Measurements from ENCODE around the gene TYW5.
A peak's percentile ranks its signal among the peaks of the same experiment; 100 is the strongest.
"Not testable (repeated sequence)": the region's sequence is repeated elsewhere in the genome, so short reads cannot be mapped to it uniquely, and the experiment has no call there.

TYW5 gene

DNA sequence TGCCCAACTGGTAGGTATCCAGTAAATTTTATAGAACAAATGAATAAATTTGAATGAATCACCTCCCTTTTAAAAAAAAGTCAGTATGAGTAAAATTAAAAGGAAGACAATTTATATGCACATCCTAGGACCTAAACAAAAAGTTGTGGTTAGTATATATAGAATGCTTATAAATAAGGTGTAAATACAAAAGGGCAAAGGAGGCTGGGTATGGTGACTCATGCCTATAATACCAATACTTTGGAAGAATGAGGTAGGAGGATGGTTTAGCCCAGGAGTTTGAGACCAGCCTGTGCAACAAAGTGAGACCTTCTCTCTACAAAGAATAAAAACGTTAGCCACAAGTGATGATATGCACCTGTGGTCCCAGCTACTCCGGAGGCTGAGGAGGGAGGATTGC lies 31.4 kb downstream of the TYW5 start:
- Histone ChIP-seq H3K4me3 (replicated peaks; ENCODE audit: insufficient read depth, low read length) (no peak overlapping the region), H3K27me3 (ENCODE audit: insufficient read depth, poor library complexity, severe bottlenecking) (no peaks in the 10 kb centered on the region), H3K27ac (replicated peaks) (no peak overlapping the region)
- no peak for TF ChIP-seq POLR2AphosphoS5 (IDR thresholded peaks at IDR 0.05; ENCODE audit: low read depth)
- no peak for TF ChIP-seq CTCF (IDR thresholded peaks at IDR 0.05; ENCODE audit: insufficient read depth, low read length)
- no peak for TF ChIP-seq GABPA (IDR thresholded peaks at IDR 0.05; ENCODE audit: low read depth)
- no peak for TF ChIP-seq SPI1 (IDR thresholded peaks at IDR 0.05; ENCODE audit: borderline replicate concordance, low read depth)
- no peak for TF ChIP-seq REST (IDR thresholded peaks at IDR 0.05; ENCODE audit: insufficient replicate concordance, low read depth)
- no peak for DNase-seq (ENCODE audit: low read depth in 1 of 2, low spot score in 1 of 2)

DNA sequence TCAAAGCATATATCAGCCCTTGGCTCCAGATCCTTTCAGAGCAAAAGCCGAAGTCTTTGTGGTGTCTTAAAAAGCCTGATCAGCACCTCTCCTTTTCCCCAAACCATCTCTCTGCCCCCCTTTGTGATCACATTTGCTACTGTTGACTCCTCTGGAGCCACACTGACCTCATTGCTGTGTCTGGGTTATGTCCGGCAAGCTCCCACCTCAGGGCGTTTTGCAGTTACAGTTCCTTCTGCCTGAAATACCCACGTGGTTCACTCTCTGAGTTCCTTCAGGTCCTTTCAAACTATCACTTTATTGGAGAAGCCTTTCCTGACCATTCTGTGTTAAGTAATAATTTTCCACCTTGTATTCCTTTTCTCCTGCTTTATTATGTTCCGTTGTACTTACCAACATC lies 32.4 kb downstream of the TYW5 start:
- no peak overlapping the region for H3K27ac ChIP-seq (replicated peaks)
- H3K27me3 ChIP-seq (ENCODE audit: insufficient read depth, poor library complexity, severe bottlenecking): no peaks in the 10 kb centered on the region
- H3K4me3 ChIP-seq (replicated peaks; ENCODE audit: insufficient read depth, low read length): no peak overlapping the region
- DNase-seq (ENCODE audit: low read depth in 1 of 2, low spot score in 1 of 2): peak in 1 of 2 experiments; percentile 22
- TF ChIP-seq GABPA (IDR thresholded peaks at IDR 0.05; ENCODE audit: low read depth) (no peak), CTCF (IDR thresholded peaks at IDR 0.05; ENCODE audit: insufficient read depth, low read length) (no peak), REST (IDR thresholded peaks at IDR 0.05; ENCODE audit: insufficient replicate concordance, low read depth) (no peak), SPI1 (IDR thresholded peaks at IDR 0.05; ENCODE audit: borderline replicate concordance, low read depth) (no peak), POLR2AphosphoS5 (IDR thresholded peaks at IDR 0.05; ENCODE audit: low read depth) (no peak)

DNA sequence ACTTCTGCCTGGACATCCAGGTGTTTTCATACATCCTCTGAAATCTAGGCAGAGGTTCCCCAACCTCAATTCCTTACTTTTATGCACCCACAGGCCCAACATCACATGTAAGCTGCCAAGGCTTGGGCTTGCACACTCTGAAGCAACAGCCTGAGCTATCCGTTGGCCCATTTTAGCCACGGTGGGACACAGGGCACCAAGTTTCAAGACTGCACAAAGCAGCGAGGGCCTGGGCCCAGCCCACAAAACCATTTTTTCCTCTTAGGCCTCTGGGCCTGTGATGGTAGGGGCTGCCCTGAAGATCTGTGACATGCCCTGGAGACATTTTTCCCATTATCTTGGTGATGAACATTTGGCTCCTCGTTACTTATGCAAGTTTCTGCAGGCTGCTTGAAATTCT lies 38.3 kb downstream of the TYW5 start:
- H3K27me3 ChIP-seq (ENCODE audit: insufficient read depth, poor library complexity, severe bottlenecking): no peaks in the 10 kb centered on the region
- TF ChIP-seq SPI1 (IDR thresholded peaks at IDR 0.05; ENCODE audit: borderline replicate concordance, low read depth): no peak
- H3K27ac ChIP-seq (replicated peaks): no peak overlapping the region
- no peak for DNase-seq (ENCODE audit: low read depth in 1 of 2, low spot score in 1 of 2)
- H3K4me3 ChIP-seq (replicated peaks; ENCODE audit: insufficient read depth, low read length): no peak overlapping the region

GRCh38 chr2:199914372-199914958 lies 40.8 kb downstream of the TYW5 start:
- H3K27ac ChIP-seq (replicated peaks): no peak overlapping the region
- no peak overlapping the region for H3K4me3 ChIP-seq (replicated peaks; ENCODE audit: insufficient read depth, low read length)
- no peaks in the 10 kb centered on the region for H3K27me3 ChIP-seq (ENCODE audit: insufficient read depth, poor library complexity, severe bottlenecking)
- TF ChIP-seq SPI1 (IDR thresholded peaks at IDR 0.05; ENCODE audit: borderline replicate concordance, low read depth): no peak
- DNase-seq (ENCODE audit: low read depth in 1 of 2, low spot score in 1 of 2): no peak

- H3K4me3 ChIP-seq (replicated peaks; ENCODE audit: insufficient read depth, low read length): peak overlapping the region; percentile 68
- not testable (repeated sequence) for DNase-seq (ENCODE audit: low read depth in 1 of 2, low spot score in 1 of 2); H3K27me3 ChIP-seq (ENCODE audit: insufficient read depth, poor library complexity, severe bottlenecking)
- H3K27ac ChIP-seq (replicated peaks): peak overlapping the region; percentile 99
Observed at GRCh38 chr2:199912553-199913114, 42.7 kb downstream of the TYW5 start.
